Ovary (tissue), 3 donors: ENCODE data around the gene ST6GALNAC3.

ENCODE experiments used
- CTCF ChIP-seq, 3 donors: fragments of 450-650 bp in 2 of 3; fragments of 200-600 bp in 1 of 3; IDR thresholded peaks; one replicate each; pipeline versions ENCODE4 v1.5.1 to v1.8.0; 2016 to 2022; ENCODE audit warnings: antibody characterized with exemption in 3 of 3, mild to moderate bottlenecking in 1 of 3
- EP300 ChIP-seq: sonication (generic); formaldehyde crosslinking; IDR thresholded peaks from one replicate; pipeline ENCODE4 v1.6.1; 2017; ENCODE audit warnings: antibody characterized with exemption
- donor health status: DM: no; HTN: no; CAD: no.

GRCh38 chr1:76463278-76463677 lies 388.7 kb downstream of the ST6GALNAC3 start:
- TF ChIP-seq EP300, result no peak
- TF ChIP-seq CTCF (IDR thresholded peaks at IDR 0.05), result no peak
